Central memory CD8-positive, alpha-beta T cell (primary cell): Measurements from ENCODE around the gene RNASET2.

Experiments
- ATAC-seq: fragments of 150-1000 bp; cut with Tn5 transposase; replicated peaks from 2 replicates; pipeline ENCODE4 v1.10.0; 2022; ENCODE audit warnings: mild to moderate bottlenecking, moderate FRiP score, moderate number of reproducible peaks; ENCODE audit not compliant: poor library complexity, severe bottlenecking; ENCODE audit errors: extremely low read depth
- DNase-seq, 2 donors: peaks; one replicate each; pipeline ENCODE4 v3.0.0; 2021; ENCODE audit warnings: low spot score in 2 of 2
- H3K27ac Mint-ChIP-seq: one replicate; pipeline ENCODE4 v1.8.0; 2022; ENCODE audit warnings: low read depth, mild to moderate bottlenecking, moderate library complexity, mixed read lengths
- H3K27me3 Mint-ChIP-seq: one replicate; pipeline ENCODE4 v1.8.0; 2022; ENCODE audit warnings: mixed read lengths
- H3K36me3 Mint-ChIP-seq: one replicate; pipeline ENCODE4 v1.8.0; 2022; ENCODE audit warnings: mild to moderate bottlenecking, moderate library complexity, mixed read lengths; ENCODE audit not compliant: insufficient read depth
- H3K4me1 Mint-ChIP-seq: one replicate; pipeline ENCODE4 v1.8.0; 2022; ENCODE audit warnings: mixed read lengths
- H3K4me3 Mint-ChIP-seq: one replicate; pipeline ENCODE4 v1.8.0; 2022; ENCODE audit warnings: mild to moderate bottlenecking, moderate library complexity, mixed read lengths
- H3K9me3 Mint-ChIP-seq: one replicate; pipeline ENCODE4 v1.8.0; 2022; ENCODE audit warnings: mixed read lengths

Gene RNASET2

GRCh38 chr6:166907871-166908806 lies 48.2 kb downstream of the RNASET2 start:
- H3K27me3 Mint-ChIP-seq: no peaks in the 10 kb centered on the region
- no peak for DNase-seq
- H3K4me1 Mint-ChIP-seq: peaks cover 15% of the 10 kb centered on the region
- no peaks in the 10 kb centered on the region for H3K9me3 Mint-ChIP-seq
- peak overlapping the region; percentile 67 for H3K27ac Mint-ChIP-seq
- H3K4me3 Mint-ChIP-seq: no peak overlapping the region
- ATAC-seq: no peak
- peaks cover 2% of the 10 kb centered on the region for H3K36me3 Mint-ChIP-seq

- Mint-ChIP-seq H3K27me3 (no peaks in the 10 kb centered on the region), H3K27ac (peak overlapping the region; percentile 67), H3K36me3 (peaks cover 4% of the 10 kb centered on the region), H3K9me3 (no peaks in the 10 kb centered on the region), H3K4me1 (peaks cover 15% of the 10 kb centered on the region), H3K4me3 (no peak overlapping the region)
- no peak for ATAC-seq
- no peak for DNase-seq
Measured at GRCh38 chr6:166907373-166907841, 48.9 kb downstream of the RNASET2 start.

- DNase-seq: no peak
- peaks cover 13% of the 10 kb centered on the region for H3K4me1 Mint-ChIP-seq
- H3K4me3 Mint-ChIP-seq: no peak overlapping the region
- peaks cover 4% of the 10 kb centered on the region for H3K36me3 Mint-ChIP-seq
- H3K27me3 Mint-ChIP-seq: no peaks in the 10 kb centered on the region
- H3K9me3 Mint-ChIP-seq: peaks cover 7% of the 10 kb centered on the region
- no peak for ATAC-seq
- H3K27ac Mint-ChIP-seq: no peak overlapping the region
Measured at GRCh38 chr6:166906376-166907044, 49.8 kb downstream of the RNASET2 start.

GRCh38 chr6:166905505-166906134 lies 50.7 kb downstream of the RNASET2 start:
- Mint-ChIP-seq H3K36me3 (peaks cover 7% of the 10 kb centered on the region), H3K27ac (no peak overlapping the region), H3K9me3 (peaks cover 15% of the 10 kb centered on the region), H3K27me3 (no peaks in the 10 kb centered on the region), H3K4me3 (no peak overlapping the region), H3K4me1 (peaks cover 10% of the 10 kb centered on the region)
- DNase-seq (no peak), ATAC-seq (no peak)

GRCh38 chr6:166905013-166905412 lies 51.3 kb downstream of the RNASET2 start:
- ATAC-seq (no peak), DNase-seq (no peak)
- Mint-ChIP-seq H3K4me1 (peaks cover 10% of the 10 kb centered on the region), H3K27me3 (no peaks in the 10 kb centered on the region), H3K4me3 (no peak overlapping the region), H3K27ac (no peak overlapping the region), H3K9me3 (peaks cover 22% of the 10 kb centered on the region), H3K36me3 (peaks cover 6% of the 10 kb centered on the region)

- H3K27ac Mint-ChIP-seq: no peak overlapping the region
- H3K9me3 Mint-ChIP-seq: peaks cover 26% of the 10 kb centered on the region
- peaks cover 6% of the 10 kb centered on the region for H3K36me3 Mint-ChIP-seq
- no peaks in the 10 kb centered on the region for H3K27me3 Mint-ChIP-seq
- H3K4me1 Mint-ChIP-seq: peaks cover 10% of the 10 kb centered on the region
- no peak overlapping the region for H3K4me3 Mint-ChIP-seq
- DNase-seq (no peak), ATAC-seq (no peak)
Measured at GRCh38 chr6:166904101-166904746, 52.1 kb downstream of the RNASET2 start.

- no peak overlapping the region for H3K27ac Mint-ChIP-seq
- H3K9me3 Mint-ChIP-seq: peaks cover 26% of the 10 kb centered on the region
Measured at GRCh38 chr6:166903500-166903899, 52.9 kb downstream of the RNASET2 start.

GRCh38 chr6:166903027-166903426 lies 53.3 kb downstream of the RNASET2 start:
- DNase-seq (no peak), ATAC-seq (no peak)
- Mint-ChIP-seq H3K9me3 (peaks cover 26% of the 10 kb centered on the region), H3K27ac (no peak overlapping the region), H3K4me1 (peaks cover 17% of the 10 kb centered on the region), H3K4me3 (no peak overlapping the region), H3K27me3 (no peaks in the 10 kb centered on the region), H3K36me3 (peaks cover 6% of the 10 kb centered on the region)

More at GRCh38 chr6:166903500-166903899, 52.9 kb downstream of the RNASET2 start:
- Mint-ChIP-seq H3K4me1 (peaks cover 13% of the 10 kb centered on the region), H3K27me3 (no peaks in the 10 kb centered on the region), H3K4me3 (no peak overlapping the region), H3K36me3 (peaks cover 6% of the 10 kb centered on the region)
- ATAC-seq: no peak
- DNase-seq: no peak

GRCh38 chr6:166902211-166902755 lies 54.1 kb downstream of the RNASET2 start:
- H3K36me3 Mint-ChIP-seq: peaks cover 6% of the 10 kb centered on the region
- H3K27ac Mint-ChIP-seq: no peak overlapping the region
- no peak for DNase-seq
- peaks cover 26% of the 10 kb centered on the region for H3K9me3 Mint-ChIP-seq
- peaks cover 12% of the 10 kb centered on the region for H3K4me1 Mint-ChIP-seq
- ATAC-seq: no peak
- H3K27me3 Mint-ChIP-seq: no peaks in the 10 kb centered on the region
- no peak overlapping the region for H3K4me3 Mint-ChIP-seq

GRCh38 chr6:166901626-166902025 lies 54.7 kb downstream of the RNASET2 start:
- peaks cover 6% of the 10 kb centered on the region for H3K36me3 Mint-ChIP-seq

GRCh38 chr6:166900956-166901607 lies 55.3 kb downstream of the RNASET2 start:
- no peak overlapping the region for H3K27ac Mint-ChIP-seq
- ATAC-seq: no peak
- no peak overlapping the region for H3K4me3 Mint-ChIP-seq
- H3K27me3 Mint-ChIP-seq: no peaks in the 10 kb centered on the region
- H3K9me3 Mint-ChIP-seq: peaks cover 26% of the 10 kb centered on the region
- peaks cover 7% of the 10 kb centered on the region for H3K4me1 Mint-ChIP-seq
- peaks cover 6% of the 10 kb centered on the region for H3K36me3 Mint-ChIP-seq
- no peak for DNase-seq

More at GRCh38 chr6:166901626-166902025, 54.7 kb downstream of the RNASET2 start:
- no peak overlapping the region for H3K27ac Mint-ChIP-seq
- peaks cover 7% of the 10 kb centered on the region for H3K4me1 Mint-ChIP-seq
- ATAC-seq (no peak), DNase-seq (no peak)
- no peak overlapping the region for H3K4me3 Mint-ChIP-seq
- H3K27me3 Mint-ChIP-seq: no peaks in the 10 kb centered on the region
- H3K9me3 Mint-ChIP-seq: peaks cover 26% of the 10 kb centered on the region
